HTR-8/SVneo (cell line): ENCODE results near the gene CAMK1D.

Experiments used
- DNase-seq: peaks from one replicate; pipeline ENCODE4 v3.0.0; 2011; ENCODE audit warnings: low spot score, mixed read lengths; ENCODE audit not compliant: insufficient read length
- FAIRE-seq: peaks from 2 replicates; lab custom pipeline; 2011; peaks lifted over from hg19 to GRCh38; lab: Jason Lieb, UNC

CAMK1D gene

GRCh38 chr10:12758271-12758670 lies 408.9 kb downstream of the CAMK1D start:
- FAIRE-seq (no peak), DNase-seq (no peak)

DNA sequence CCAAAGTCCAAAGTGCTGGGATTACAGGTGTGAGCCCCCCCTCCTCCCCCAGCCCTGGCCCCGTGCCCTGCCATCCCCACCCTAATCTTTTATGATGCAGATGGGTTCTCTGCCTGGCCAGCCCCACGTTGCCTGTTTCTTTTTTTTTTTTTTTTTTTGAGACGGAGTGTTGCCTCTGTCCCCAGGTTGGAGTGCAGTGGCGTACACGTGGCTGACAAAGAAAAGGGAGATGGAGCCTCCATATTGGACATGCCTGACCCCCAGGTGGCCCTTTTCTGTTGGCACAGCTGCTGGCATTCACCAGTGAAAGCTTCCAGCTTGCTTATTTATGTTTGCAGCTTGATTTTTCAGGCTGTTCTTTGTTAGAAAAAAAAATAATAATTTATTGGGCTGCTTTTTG lies 416.9 kb downstream of the CAMK1D start:
- no peak for FAIRE-seq
- DNase-seq = no peak

- FAIRE-seq (no peak), DNase-seq (peak; percentile 49)
Observed at GRCh38 chr10:12768156-12769100, 419.1 kb downstream of the CAMK1D start.

GRCh38 chr10:12769323-12770044 lies 420.1 kb downstream of the CAMK1D start:
- DNase-seq (no peak), FAIRE-seq (no peak)

GRCh38 chr10:12771981-12772760 lies 422.8 kb downstream of the CAMK1D start:
- DNase-seq (no peak), FAIRE-seq (no peak)

DNA sequence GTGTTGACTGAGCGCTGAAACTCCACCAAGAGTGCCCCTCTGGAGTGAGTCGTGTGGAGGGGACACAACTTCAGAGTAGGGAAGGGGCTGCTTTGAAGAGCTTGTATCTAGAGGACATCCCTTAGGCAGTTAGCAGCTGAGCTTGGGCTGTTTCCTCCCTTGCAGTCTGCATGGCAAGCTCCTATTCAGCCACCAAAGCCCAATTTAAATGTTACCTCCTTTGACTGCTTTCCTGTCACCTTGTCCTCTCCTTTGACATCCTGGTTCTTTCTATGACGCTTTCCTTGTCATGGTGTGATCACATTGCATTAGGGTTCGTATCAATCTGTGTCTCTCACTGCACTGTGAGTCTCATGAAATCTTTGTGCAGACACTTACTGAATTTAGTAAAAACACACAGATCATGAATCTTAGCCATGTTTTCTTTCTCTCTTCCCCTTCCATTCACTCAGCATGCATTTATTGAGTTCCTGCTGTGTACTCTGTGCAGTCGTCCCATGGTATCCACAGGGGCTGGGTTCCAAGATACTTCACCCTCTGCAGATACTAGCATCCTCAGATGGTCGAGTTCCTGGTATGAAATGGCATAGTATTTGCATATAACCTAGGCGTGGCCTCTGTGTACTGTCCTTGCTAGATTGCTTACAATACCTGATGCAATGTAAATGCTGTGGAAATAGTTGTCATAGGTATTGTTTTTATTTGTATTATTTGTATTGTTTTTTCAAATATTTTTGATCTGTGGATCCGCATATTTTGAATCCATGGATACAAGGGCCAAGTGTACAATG lies 423.6 kb downstream of the CAMK1D start:
- no peak for FAIRE-seq
- DNase-seq = no peak

DNA sequence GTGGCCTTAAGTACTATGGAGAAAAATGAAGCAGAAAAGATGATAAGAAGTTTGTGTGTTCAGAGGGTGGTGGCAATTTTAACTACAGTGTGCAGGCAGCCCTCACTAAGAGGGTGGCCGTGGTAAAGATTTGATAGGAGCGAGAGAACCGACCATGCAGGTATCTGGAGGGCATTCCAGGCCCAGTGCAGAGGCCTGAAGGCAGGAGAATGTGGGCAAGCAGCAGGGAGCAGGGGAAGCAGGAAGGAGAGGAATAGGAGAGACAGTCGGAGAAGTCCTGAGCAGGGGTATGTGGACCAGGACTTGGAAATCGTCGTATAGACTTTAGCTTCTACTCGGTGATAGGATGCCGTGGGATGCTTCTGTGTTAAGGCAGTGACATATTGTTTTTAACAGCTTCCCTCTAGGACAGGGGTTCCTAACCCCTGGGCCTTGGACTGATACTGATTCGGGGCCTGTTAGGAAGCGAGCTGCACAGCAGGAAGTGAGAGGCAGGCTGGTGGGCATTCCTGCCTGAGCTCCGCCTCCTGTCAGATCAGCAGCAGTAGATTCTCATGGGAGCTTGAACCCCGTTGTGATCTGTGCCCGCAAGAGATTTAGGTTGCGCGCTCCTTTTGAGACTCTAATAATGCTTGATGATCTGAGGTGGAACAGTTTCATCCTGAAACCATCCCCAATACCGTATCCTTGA lies 425.0 kb downstream of the CAMK1D start:
- FAIRE-seq (no peak), DNase-seq (no peak)

DNA sequence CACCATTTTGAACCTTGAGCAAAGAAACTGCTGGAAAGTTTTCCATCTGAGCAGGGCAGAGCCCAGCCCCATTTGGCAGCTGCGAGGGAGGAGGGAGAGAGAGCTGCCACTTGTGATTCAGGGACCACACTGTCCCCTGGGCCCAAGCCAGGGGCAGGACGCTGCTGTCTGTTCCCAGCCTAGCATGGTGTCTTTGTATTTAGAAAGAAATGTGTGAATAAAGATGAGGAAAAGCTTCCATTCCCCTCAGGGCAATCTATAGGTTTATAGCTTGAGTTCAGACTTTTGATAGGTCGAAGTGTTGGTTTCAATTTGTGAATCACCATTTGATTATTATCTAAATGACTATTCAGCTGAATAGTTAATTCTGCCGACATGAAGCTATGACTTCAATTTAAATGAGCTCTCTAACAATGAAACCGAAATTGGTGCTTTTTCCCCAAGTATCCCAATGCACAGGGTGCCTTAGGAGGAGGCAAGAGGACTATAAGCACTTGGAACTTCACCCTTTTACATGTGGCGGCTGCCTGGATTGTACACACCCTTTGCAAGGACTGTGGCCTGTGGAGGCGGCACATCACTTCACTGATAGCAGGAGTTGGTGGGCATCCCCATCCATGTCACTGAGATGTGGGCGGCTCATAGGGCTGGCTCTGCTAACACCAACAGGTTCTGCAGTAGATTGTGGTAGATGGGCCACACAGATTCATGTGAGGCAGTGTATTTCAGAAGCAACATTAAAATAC lies 428.7 kb downstream of the CAMK1D start:
- DNase-seq (no peak), FAIRE-seq (no peak)

DNA sequence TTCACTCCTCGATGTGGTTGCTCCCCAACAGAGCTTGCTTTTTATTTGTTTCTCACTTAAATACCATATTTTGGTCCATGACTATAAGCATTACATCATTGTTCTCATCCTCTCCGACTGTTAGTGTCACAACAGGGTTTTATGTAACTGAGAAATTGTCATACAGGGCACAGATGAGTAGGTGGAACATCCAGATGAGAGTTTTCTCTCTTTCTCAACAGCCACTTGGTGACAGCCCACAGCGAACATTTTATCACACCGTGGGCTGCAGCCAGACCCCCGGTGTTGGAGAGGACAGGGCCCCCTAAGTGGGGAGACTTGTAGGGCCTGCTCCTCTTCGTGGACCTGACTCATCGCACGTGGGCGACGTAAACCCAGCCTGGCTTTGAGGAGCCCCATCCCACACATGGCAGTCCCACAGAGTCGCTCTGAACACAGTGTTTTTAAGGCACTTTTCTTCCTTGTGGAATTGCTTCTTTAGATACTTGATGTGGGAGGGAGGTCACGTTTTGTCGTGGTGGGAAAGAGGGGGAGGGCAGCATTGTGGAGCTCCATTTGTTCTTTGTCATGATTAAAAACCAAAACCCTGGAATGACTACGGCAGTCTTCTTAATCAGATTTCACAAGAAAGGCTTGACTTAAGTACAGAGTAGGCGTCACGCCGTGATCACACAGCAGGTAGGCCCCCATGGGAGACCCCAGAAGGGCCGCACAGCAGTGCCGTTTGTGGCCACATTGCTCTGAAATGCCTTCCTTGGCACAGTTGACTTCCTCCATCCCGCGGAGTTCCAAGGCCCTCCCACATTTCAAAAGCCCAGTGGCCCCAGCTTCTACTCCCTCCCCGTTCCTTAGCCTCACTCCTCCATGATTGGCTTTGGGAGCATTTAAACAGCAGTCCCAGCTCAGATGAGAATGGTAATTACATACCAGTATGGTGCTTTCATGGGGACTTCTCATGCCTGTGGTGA lies 431.6 kb downstream of the CAMK1D start:
- FAIRE-seq (no peak), DNase-seq (no peak)

- FAIRE-seq (no peak), DNase-seq (no peak)
Observed at GRCh38 chr10:12781976-12782375, 432.6 kb downstream of the CAMK1D start.

DNA sequence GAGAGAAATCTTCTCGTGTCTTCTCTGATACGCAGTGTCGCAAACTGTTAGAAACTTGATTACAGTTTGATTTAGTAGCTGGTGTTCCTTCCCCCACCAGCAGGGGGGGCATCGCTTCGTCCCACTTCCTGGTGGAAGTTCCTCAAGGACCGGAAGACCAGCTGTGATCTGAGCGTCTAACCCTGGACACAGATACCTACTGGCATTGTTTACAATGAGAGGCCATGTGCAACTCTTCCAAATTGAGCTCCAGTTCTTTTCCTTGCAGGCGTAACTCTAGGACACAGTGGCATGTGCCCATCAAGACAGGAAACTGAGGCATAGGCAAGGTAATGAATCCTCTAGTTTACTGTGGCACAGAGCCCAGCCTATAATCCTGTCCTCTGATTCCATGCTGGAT lies 433.2 kb downstream of the CAMK1D start:
- peak; percentile 58 for DNase-seq
- peak; percentile 44 for FAIRE-seq

- no peak for FAIRE-seq
- DNase-seq = no peak
Observed at GRCh38 chr10:12783293-12783692, 433.9 kb downstream of the CAMK1D start.

DNA sequence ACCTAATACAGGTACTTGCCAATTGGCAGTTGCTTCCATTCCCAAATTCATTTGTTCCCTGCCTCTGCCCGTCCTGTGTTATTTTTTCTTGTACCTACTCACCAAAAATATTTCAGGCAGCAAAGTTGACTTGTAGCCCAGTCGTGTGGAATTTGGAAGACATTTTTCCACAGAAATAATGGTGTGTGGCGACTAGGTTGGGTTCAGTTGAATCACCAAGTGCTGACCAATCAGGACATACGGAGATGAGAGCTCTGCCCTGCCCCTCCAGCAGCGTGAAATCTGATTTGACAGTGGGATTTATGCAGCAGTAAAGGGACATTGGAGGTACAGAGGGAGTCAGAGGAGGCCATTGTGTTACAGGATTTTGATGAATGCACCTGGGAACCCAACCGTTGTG lies 435.3 kb downstream of the CAMK1D start:
- DNase-seq (no peak), FAIRE-seq (no peak)

- no peak for DNase-seq
- no peak for FAIRE-seq
Observed at GRCh38 chr10:12785415-12785831, 436.1 kb downstream of the CAMK1D start.

DNA sequence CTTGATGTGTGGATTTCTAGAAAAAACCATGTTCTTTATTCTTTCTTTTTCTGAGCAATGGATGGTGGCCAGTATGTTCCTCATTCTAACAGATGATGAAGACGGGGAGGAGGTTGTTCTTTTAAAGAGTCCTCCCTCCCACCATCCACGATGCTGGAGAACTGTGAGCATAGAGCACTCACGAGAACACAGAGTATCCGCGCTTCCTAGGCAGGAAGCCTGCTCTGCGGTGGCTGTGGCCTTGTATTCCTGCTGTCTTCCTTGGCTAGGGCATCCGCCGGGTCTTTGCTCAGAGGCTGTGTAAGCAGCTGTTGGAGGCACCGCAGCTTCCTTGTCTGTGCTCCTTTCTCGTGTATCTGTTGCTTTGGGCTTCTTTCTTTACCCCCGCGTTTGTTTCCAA lies 437.9 kb downstream of the CAMK1D start:
- FAIRE-seq = no peak

DNA sequence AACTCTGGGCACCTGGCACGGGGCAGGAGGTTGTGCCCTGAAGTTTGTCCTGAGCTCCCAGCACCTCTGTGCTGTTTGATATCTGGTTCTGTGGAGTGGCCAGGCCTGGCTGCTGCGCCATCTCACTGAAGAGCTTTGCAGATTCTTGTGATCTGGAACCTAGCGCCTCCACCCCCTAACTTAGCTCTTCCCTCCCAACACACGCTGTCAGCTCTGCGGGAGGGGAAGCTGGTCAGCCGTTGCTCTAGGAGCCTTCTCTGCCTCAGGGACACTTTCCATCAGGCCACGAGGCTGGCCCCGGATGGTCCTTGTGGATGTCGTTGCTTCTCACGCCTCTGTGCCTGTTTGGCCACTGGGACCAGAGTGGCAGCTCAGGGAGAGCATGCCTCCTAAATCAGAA lies 438.9 kb downstream of the CAMK1D start:
- DNase-seq = no peak
- no peak for FAIRE-seq

More for the DNA sequence above, 437.9 kb downstream of the CAMK1D start:
- DNase-seq = no peak

- FAIRE-seq (no peak), DNase-seq (no peak)
Observed at GRCh38 chr10:12790270-12790669, 440.9 kb downstream of the CAMK1D start.
